ENCODE data around the gene KAZN. TPM values are rescaled to one million over a fixed set of nuclear protein-coding genes. Genes with fewer than 3 reads are reported as not detected.

KAZN gene
- total RNA-seq, 4 donors from 2014 or later, result 9.2 to 30.6 (median 21.2) TPM

GRCh38 chr1:15051882-15052528 lies 453.5 kb downstream of the KAZN start:
- DNase-seq (ENCODE audit: low spot score), result no peak
- ATAC-seq (ENCODE audit: low FRiP score), result no peak
- no peak for TF ChIP-seq CTCF (IDR thresholded peaks at IDR 0.05)

DNA sequence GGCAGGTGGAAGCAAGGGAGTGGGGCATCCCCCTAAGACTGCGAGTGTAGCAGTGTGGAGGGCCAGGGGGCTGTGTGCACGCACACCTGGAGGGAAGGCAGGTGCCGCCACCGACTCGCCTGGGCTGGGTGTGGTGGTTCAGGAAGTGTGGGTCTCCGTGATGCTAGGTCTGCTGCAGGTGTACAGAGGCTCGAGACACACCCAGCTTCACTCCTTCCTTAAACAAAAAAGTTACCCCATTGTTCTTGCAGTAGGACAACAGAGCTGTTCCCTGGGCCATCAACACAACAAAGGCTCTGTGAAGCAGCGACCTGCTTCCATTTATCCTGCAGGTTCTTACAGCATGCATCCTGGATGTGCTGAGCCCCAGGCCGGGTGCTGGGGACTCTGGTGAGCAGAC lies 454.7 kb downstream of the KAZN start:
- TF ChIP-seq CTCF (IDR thresholded peaks at IDR 0.05), result no peak
- ATAC-seq (ENCODE audit: low FRiP score), result no peak
- DNase-seq (ENCODE audit: low spot score), result no peak

GRCh38 chr1:15055736-15056415 lies 457.4 kb downstream of the KAZN start:
- no peak for ATAC-seq (ENCODE audit: low FRiP score)
- no peak for TF ChIP-seq CTCF (IDR thresholded peaks at IDR 0.05)
- no peak for DNase-seq (ENCODE audit: low spot score)

GRCh38 chr1:15056515-15057285 lies 458.2 kb downstream of the KAZN start:
- ATAC-seq (ENCODE audit: low FRiP score) (peak; percentile 42), DNase-seq (ENCODE audit: low spot score) (no peak)
- no peak for TF ChIP-seq CTCF (IDR thresholded peaks at IDR 0.05)

GRCh38 chr1:15057834-15058233 lies 459.3 kb downstream of the KAZN start:
- ATAC-seq (ENCODE audit: low FRiP score) (no peak), DNase-seq (ENCODE audit: low spot score) (no peak)
- TF ChIP-seq CTCF (IDR thresholded peaks at IDR 0.05), result no peak

- DNase-seq (ENCODE audit: low spot score) (no peak), ATAC-seq (ENCODE audit: low FRiP score) (no peak)
- no peak for TF ChIP-seq CTCF (IDR thresholded peaks at IDR 0.05)
Observed at GRCh38 chr1:15058261-15058660, 459.8 kb downstream of the KAZN start.

Data from omental fat pad (tissue), 4 donors.